Stromal cell of bone marrow (primary cell): Measurements from ENCODE around the gene HCAR1.
A peak's percentile ranks its signal among the peaks of the same experiment; 100 is the strongest.
"Not testable (repeated sequence)": the region's sequence is repeated elsewhere in the genome, so short reads cannot be mapped to it uniquely, and the experiment has no call there.

Experiments
- DNase-seq: peaks from one replicate; pipeline ENCODE4 v3.0.0-alpha.2; 2012; ENCODE audit warnings: low read depth

Gene HCAR1, protein sequence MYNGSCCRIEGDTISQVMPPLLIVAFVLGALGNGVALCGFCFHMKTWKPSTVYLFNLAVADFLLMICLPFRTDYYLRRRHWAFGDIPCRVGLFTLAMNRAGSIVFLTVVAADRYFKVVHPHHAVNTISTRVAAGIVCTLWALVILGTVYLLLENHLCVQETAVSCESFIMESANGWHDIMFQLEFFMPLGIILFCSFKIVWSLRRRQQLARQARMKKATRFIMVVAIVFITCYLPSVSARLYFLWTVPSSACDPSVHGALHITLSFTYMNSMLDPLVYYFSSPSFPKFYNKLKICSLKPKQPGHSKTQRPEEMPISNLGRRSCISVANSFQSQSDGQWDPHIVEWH

GRCh38 chr12:122730215-122731014 is at the start of gene HCAR1:
HCAR1 (minus strand) TSS chr12:122730844; CDS start chr12:122730339, 505 bp downstream.
- DNase-seq, result no peak

GRCh38 chr12:122757568-122757967 is 26.9 kb upstream of the HCAR1 start:
- no peak for DNase-seq

- DNase-seq, result no peak
These were observed 24.1 kb upstream of the HCAR1 start for GRCh38 chr12:122754790-122755189.

- DNase-seq, result no peak
These were observed 22.6 kb upstream of the HCAR1 start for GRCh38 chr12:122753319-122753650.

DNA sequence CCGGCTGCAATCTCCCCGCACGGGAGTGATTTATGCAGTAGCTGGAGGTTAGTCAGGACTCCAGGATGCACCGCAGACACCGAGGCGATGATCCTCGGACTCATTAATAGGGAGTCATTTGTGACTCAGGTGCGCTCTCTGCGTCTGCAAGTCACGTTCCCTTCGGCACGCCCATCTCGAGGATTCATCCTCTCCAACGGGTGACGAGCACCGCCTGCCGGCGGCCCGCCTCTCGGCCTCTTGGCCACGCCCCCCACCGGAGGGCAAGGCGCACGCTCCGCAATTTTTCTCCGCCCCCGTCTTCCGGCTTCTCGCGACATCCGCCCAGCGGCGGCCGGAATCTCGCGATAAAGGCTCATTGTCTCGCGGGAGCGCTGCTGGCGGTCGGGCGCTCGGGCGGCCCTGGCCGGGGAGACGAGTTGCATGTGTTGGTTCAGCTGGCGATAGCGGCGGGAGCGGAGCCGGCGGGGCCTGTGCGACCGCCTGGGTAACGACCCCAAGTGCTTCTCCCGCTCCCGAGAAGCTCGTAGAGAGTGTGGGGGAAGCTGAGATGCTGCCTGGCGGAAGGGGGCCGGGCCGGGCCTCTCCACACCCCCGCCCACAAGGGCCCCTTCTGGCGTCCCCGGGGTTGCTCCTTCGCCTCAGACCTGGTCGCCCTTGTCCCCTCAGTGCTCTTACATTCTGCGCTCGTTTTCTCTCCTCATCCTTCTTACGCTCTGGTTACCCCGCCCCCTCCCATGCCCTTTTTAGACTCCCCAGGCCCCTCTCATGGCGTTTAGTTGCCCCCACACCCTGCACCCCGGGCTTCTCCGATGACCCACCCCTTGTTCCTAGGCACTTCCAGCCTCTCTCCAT is 22.0 kb upstream of the HCAR1 start, which contains the start of gene DENR:
Gene DENR, plus strand, starts transcription at position 361 of the 855 bp plus-strand sequence. CDS start 878 bp downstream, outside the sequence.
- peak; percentile 90 for DNase-seq

DNA sequence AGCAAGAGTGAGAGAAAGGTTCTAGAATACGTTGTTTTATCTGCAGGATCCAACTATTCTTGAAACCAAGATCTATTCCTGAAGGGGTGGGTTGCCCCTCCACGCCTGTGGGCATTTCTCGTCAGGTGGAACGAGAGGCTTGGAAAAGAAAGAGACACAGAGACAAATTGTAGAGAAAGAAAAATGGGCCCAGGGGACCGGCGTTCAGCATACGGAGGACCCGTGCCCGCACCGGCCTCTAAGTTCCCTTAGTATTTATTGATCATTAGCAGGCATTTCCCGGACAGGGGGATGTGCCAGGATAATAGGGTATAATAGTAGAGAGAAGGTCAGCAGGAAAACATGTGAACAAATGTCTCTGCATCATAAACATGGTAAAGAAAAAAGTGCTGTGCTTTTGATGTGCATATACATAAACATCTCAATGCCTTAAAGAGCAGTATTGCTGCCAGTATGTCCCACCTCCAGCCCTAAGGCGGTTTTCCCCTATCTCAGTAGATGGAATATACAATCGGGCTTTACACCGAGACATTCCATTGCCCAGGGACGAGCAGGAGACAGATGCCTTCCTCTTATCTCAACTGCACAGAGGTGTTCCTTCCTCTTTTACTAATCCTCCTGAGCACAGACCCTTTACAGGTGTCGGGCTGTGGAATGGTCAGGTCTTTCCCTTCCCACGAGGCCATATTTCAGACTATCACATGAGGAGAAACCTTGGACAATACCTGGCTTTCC is 20.3 kb upstream of the HCAR1 start:
- DNase-seq, result not testable (repeated sequence)

DNA sequence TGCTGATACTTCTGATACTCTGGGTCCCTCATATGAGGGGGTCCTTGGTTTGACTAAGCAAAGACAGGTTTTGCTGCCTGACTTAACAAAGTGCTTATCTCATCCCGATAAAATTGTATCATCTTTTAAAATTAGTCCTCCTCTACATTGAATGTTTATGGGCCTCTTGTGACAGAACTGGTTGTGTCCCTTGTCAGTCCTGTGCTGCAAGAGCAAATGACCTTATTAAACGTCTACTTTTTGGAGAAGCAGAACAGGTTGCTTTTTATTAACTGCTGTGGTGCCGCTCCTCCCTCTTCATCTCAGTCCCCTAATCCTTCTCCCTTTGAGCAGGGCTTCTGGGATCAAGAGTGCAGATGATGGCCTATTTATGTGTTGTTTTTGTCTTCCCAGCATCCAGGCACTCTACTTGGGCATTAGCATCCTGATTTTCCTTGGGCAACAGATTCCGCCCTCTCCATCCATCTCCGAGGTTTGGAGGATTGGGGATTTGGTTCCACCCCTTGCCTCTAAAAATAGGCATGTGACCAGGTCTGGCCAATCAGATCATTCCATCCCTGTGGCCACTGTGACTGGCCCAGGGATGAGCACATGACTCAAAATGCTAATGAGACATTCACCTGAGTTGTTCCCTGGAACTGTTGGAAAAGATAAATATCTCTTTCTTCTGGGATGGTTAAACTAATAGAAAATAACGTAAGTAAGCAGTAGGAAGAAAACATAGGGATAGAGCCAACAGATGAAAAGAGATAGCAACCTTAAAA is 19.1 kb upstream of the HCAR1 start:
- DNase-seq, result no peak

- DNase-seq, result no peak
These were observed 16.8 kb upstream of the HCAR1 start for GRCh38 chr12:122747224-122748135.

DNA sequence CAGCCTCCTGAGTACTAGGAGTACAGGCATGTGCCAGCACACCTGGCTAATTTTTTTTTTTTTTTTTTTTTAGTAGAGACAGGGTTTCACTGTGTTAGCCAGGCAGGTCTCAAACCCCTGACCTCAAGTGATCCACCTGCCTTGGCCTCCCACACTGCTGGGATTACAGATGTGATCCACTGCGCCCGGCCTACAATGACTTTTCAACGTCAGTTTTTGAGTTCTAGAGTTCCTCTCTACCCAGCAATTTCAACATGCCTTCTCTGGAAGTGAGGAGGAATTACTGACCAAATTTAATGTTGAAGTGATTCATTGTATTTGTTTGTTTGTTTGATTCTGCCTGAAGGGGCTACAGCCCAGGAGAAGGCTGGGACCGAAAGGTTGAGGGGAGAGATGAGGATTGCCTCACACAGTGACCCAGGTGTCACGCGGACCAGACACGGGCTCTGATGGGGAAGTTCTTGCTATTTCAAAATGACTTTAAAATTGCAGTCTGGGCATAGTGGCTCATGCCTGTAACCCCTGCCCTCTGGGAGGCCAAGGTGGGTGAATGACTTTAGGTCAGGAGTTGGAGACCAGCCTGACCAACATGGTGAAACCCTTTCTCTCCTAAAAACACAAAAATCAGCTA is 13.4 kb upstream of the HCAR1 start:
- no peak for DNase-seq

GRCh38 chr12:122740351-122740750 is 9.7 kb upstream of the HCAR1 start:
- DNase-seq, result no peak

DNA sequence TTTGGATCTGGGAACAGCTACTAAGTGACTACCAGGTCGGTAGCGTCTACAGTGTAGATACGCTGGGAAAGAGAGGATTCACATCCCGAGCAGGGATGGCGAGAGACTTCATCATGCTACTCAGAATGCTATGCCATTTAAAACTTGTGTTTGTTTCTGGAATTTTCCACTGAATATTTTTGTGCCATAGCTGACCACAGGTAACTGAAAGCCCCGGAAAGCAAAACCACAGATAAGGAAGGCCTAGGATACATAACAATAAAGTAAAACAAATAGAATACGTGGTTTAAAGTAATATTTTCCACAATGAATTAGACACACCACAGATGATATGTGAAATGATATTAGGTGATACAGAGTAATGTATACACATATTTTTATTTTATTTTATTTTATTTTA is 7.9 kb upstream of the HCAR1 start:
- no peak for DNase-seq

- no peak for DNase-seq
These were observed 2.0 kb upstream of the HCAR1 start for GRCh38 chr12:122732611-122733010.

GRCh38 chr12:122732170-122732569 is 1.5 kb upstream of the HCAR1 start:
- no peak for DNase-seq

GRCh38 chr12:122729583-122730214 is 945 bp downstream of the HCAR1 start:
- no peak for DNase-seq

- DNase-seq, result no peak
These were observed 4.5 kb downstream of the HCAR1 start for GRCh38 chr12:122726080-122726558.

DNA sequence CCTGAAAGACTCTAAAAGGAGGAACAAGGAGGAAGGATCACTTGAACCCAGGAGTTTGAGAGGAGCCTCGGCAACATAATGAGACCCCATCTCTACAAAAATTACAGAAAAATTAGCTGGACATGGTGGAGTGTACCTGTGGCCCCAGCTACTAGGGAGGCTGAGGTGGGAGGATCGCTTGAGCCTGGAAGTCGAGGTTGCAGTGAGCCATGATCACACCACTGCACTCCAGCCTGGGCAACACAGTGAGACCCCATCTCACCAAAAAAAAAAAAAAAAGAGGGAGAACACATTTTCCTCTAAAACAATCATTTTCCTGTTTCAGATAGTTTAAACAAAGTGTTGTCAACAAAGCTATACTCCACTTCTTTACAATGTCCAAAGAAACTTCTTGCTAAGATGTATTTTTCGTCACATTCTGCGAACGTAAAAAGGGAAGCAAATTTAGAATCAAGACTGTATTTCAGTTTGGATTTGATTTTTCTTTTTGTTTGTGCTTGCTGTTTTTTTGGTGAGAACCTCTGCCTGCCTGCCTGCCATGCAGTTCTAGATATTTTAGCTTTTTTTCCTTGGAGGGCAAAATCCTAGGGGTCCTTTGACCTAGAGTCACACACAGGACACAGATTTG is 5.1 kb downstream of the HCAR1 start:
- DNase-seq, result no peak

- DNase-seq, result no peak
These were observed 5.9 kb downstream of the HCAR1 start for GRCh38 chr12:122724641-122725243.

- DNase-seq, result no peak
These were observed 8.3 kb downstream of the HCAR1 start for GRCh38 chr12:122722387-122722786.
